Measurements from ENCODE around the gene CDK17. TPM values are rescaled to one million over a fixed set of nuclear protein-coding genes. Genes with fewer than 3 reads are reported as not detected.
A peak's percentile ranks its signal among the peaks of the same experiment; 100 is the strongest.

Gene CDK17
- total RNA-seq, 6 donors from 2014 or later: 31.5 to 71.8 (median 42.5) TPM

DNA sequence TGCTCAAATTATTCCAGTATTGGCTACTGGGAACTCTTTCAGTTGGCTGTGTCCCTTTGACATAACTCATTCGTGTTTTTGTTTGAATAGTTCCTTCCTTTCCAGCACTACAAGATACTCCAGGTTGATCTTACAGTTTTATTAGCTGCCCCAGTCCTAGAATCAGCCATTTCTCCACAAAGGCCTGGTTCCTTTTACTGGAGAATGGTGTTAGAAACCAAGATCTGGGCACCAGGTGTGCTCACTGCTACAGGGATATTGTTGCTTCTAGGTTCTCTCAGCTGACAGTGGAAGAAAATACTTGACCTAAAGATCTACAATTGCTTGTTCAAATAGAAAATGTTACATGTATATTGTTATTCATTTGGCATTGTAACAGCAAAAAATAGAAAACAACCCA is 21.9 kb downstream of the CDK17 start:
- Histone ChIP-seq H3K36me3 (no peaks in the 10 kb centered on the region), H3K4me3 (no peak overlapping the region), H3K27me3 (no peaks in the 10 kb centered on the region), H3K4me1 (peaks cover 12 to 47% (median 27%) of the 10 kb centered on the region in 4 donors), H3K9me3 (no peaks in the 10 kb centered on the region), H3K27ac (peak overlapping the region in 1 of 4 donors; percentile 52)
- ATAC-seq (ENCODE audit: low FRiP score in 2 of 2) (no peak), DNase-seq (no peak)
- WGBS, 2 donors: 19 to 32% methylated on average over 1 of the region's 1 CpG
- TF ChIP-seq EP300 (IDR thresholded peaks at IDR 0.05) (no peak), CTCF (IDR thresholded peaks at IDR 0.05) (no peak), POLR2AphosphoS5 (IDR thresholded peaks at IDR 0.05) (no peak), POLR2A (IDR thresholded peaks at IDR 0.05) (no peak)

GRCh38 chr12:96376865-96377264 is 23.4 kb downstream of the CDK17 start:
- Histone ChIP-seq H3K36me3 (no peaks in the 10 kb centered on the region), H3K9me3 (no peaks in the 10 kb centered on the region), H3K4me1 (peaks cover 22 to 57% (median 35%) of the 10 kb centered on the region in 4 donors), H3K27me3 (no peaks in the 10 kb centered on the region), H3K4me3 (no peak overlapping the region), H3K27ac (peak overlapping the region; percentile 8 to 54 (median 40))
- TF ChIP-seq POLR2A (IDR thresholded peaks at IDR 0.05) (no peak), CTCF (IDR thresholded peaks at IDR 0.05) (no peak), POLR2AphosphoS5 (IDR thresholded peaks at IDR 0.05) (no peak), EP300 (IDR thresholded peaks at IDR 0.05) (no peak)
- ATAC-seq (ENCODE audit: low FRiP score in 2 of 2): no peak
- no peak for DNase-seq

DNA sequence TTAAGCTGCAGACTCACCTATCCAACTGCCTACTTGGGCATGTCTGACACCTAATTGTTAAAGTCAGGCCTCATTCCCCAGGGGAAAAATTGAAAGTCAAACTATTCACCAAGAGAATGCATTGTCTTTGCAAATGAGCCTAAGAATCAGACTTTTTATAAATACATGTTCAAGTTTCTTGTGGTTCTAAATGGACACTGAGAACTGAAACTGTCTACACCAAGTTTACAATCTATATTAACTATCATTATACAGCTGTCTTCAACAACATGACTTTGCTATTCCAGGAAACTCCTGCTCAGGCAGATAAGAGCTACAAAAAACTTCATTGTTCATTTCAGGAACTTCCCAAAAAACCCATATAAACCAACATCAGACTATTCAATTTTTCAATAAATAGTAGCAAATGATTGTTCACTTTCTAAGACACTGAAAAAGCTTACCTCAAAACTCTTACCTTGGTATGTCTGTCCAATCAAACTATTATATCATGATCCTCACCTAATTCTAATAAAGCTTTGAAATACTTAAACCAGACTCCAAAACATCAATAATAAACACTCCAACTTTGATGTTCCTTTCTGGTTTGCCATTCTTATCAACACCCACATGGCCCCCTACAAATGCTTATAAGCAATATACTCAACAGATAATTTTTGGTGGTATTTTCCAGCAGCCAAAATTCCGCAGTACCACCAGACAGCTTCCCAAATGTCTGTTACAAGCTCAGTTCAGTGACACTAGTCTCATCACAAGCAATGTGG is 24.2 kb downstream of the CDK17 start:
- H3K4me1 ChIP-seq: peaks cover 28 to 66% (median 44%) of the 10 kb centered on the region in 4 donors
- H3K9me3 ChIP-seq: no peaks in the 10 kb centered on the region
- 55 to 80% methylated on average over 1 of the region's 1 CpG for WGBS, 2 donors
- TF ChIP-seq EP300 (IDR thresholded peaks at IDR 0.05) (peak in 2 of 4 donors; percentile 47 to 57), POLR2A (IDR thresholded peaks at IDR 0.05) (no peak)
- ATAC-seq (ENCODE audit: low FRiP score in 2 of 2) (no peak), DNase-seq (no peak)
- peak overlapping the region; percentile 8 to 54 (median 50) for H3K27ac ChIP-seq
- H3K4me3 ChIP-seq: no peak overlapping the region
- no peaks in the 10 kb centered on the region for H3K27me3 ChIP-seq
- H3K36me3 ChIP-seq: no peaks in the 10 kb centered on the region

DNA sequence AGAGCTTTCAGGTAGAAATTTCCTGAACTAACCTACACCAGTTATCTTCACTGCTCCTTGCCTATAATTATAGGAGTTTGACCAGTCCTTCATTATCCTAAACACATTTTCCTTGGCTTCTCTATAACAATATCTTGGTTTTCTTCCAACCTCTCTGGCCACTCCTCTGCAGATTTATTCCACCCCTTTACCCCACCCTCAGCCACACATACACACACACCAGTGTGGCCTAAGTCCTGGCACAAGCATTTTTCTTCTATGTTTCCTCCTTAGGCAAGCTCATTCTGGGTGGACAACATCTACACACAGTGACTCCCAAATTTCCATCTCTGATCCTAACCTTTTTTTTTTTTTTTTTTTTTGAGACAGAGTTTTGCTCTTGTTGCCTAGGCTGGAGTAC is 25.1 kb downstream of the CDK17 start:
- H3K36me3 ChIP-seq: no peaks in the 10 kb centered on the region
- no peak overlapping the region for H3K4me3 ChIP-seq
- H3K9me3 ChIP-seq: no peaks in the 10 kb centered on the region
- ATAC-seq (ENCODE audit: low FRiP score in 2 of 2) (peak in 1 of 2 donors; percentile 17), DNase-seq (no peak)
- TF ChIP-seq EP300 (IDR thresholded peaks at IDR 0.05): no peak
- TF ChIP-seq POLR2A (IDR thresholded peaks at IDR 0.05): no peak
- TF ChIP-seq CTCF (IDR thresholded peaks at IDR 0.05): no peak
- TF ChIP-seq POLR2AphosphoS5 (IDR thresholded peaks at IDR 0.05): no peak
- no peaks in the 10 kb centered on the region for H3K27me3 ChIP-seq
- peaks cover 31 to 73% (median 49%) of the 10 kb centered on the region in 4 donors for H3K4me1 ChIP-seq
- H3K27ac ChIP-seq: peak overlapping the region in 3 of 4 donors; percentile 47 to 54 (median 53)

DNA sequence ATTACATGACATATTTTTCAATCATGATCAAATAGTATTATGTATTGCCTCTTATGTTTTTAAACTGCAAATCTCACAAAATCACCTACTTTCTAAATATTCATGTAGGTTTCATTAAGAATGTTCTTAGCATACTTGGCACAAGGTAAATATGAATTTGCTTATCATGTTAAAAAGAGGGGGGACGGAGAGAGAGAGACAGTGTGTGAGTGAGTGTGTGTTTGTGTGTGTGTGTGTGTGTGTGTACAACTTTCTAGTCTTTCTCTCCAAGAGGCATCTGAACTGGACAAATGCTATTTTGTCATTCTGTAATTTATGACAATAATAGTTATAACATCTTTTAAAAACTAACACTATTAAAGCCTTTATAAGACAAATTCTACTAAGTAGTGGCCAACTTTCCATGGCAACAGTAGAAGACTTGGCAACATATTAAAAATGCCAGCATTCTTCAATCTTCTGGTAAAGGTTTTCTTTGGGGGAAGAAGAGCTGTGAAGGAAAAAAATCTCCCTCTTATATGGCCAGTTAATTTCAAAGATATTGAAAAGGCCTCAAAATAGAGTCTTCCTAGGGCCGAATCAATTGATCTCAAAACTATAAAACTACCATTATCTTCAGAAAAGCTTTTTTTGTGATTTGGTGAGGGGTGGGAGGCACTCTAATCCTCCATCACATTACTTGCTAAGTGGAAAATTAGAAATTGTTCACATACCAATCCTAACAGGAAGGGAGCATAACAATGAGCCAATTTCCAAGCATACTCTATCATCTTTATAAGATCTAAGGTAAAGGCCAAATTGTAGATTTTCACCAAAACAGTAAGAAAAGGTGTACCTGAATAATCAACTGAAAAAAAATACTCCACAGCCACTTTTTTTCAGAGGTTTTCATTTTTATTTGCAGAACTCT is 28.2 kb downstream of the CDK17 start:
- DNase-seq (no peak), ATAC-seq (ENCODE audit: low FRiP score in 2 of 2) (no peak)
- H3K27ac ChIP-seq: peak overlapping the region in 3 of 4 donors; percentile 16 to 55 (median 53)
- no peaks in the 10 kb centered on the region for H3K9me3 ChIP-seq
- no peaks in the 10 kb centered on the region for H3K36me3 ChIP-seq
- TF ChIP-seq EP300 (IDR thresholded peaks at IDR 0.05) (no peak), POLR2A (IDR thresholded peaks at IDR 0.05) (no peak), POLR2AphosphoS5 (IDR thresholded peaks at IDR 0.05) (no peak), CTCF (IDR thresholded peaks at IDR 0.05) (no peak)
- 68 to 80% methylated on average over 2 of the region's 2 CpGs for WGBS, 2 donors
- H3K4me3 ChIP-seq: no peak overlapping the region
- peaks cover 45 to 74% (median 59%) of the 10 kb centered on the region in 4 donors for H3K4me1 ChIP-seq
- H3K27me3 ChIP-seq: no peaks in the 10 kb centered on the region
